ENCODE measurements around the gene CXCL17. TPM values are rescaled to one million over a fixed set of nuclear protein-coding genes. Genes with fewer than 3 reads are reported as not detected.
A peak's percentile ranks its signal among the peaks of the same experiment; 100 is the strongest.

CXCL17 gene
- total RNA-seq, 1 donor from 2014 or later = not detected

- ATAC-seq = no peak
- no peak for DNase-seq
- intact Hi-C loops (cut with micrococcal nuclease) = no loop called here
Measured at GRCh38 chr19:42431486-42431885, 11.3 kb downstream of the CXCL17 start.

- ATAC-seq (no peak), DNase-seq (no peak)
- intact Hi-C loops (cut with micrococcal nuclease) = no loop called here
Measured at GRCh38 chr19:42428676-42429075, 14.1 kb downstream of the CXCL17 start.

- intact Hi-C loops (cut with micrococcal nuclease) = no loop called here
- ATAC-seq (no peak), DNase-seq (no peak)
Measured at GRCh38 chr19:42427313-42427712, 15.4 kb downstream of the CXCL17 start, which contains the start of gene LIPE. Gene LIPE, minus strand, starts transcription at chr19:42427388. Its CDS starts 239 bp downstream, at chr19:42427149.

GRCh38 chr19:42426643-42427042 lies 16.1 kb downstream of the CXCL17 start:
- intact Hi-C loops (cut with micrococcal nuclease) = no loop called here
- no peak for DNase-seq
- no peak for ATAC-seq

GRCh38 chr19:42424712-42425131 lies 18.0 kb downstream of the CXCL17 start:
- no peak for ATAC-seq
- DNase-seq = no peak
- intact Hi-C loops (cut with micrococcal nuclease) = no loop called here

GRCh38 chr19:42424345-42424707 lies 18.4 kb downstream of the CXCL17 start:
- ATAC-seq (no peak), DNase-seq (no peak)
- intact Hi-C loops (cut with micrococcal nuclease) = no loop called here

- intact Hi-C loops (cut with micrococcal nuclease) = no loop called here
- peak; percentile 88 for ATAC-seq
- peak; percentile 89 for DNase-seq
Measured at GRCh38 chr19:42423462-42424344, 19.0 kb downstream of the CXCL17 start.

- intact Hi-C loops (cut with micrococcal nuclease) = no loop called here
- ATAC-seq (peak; percentile 18), DNase-seq (no peak)
Measured at GRCh38 chr19:42422901-42423461, 19.8 kb downstream of the CXCL17 start.

GRCh38 chr19:42422092-42422900 lies 20.4 kb downstream of the CXCL17 start:
- intact Hi-C loops (cut with micrococcal nuclease) = no loop called here
- ATAC-seq = peak; percentile 68
- peak; percentile 59 for DNase-seq

- intact Hi-C loops (cut with micrococcal nuclease) = no loop called here
- peak; percentile 66 for DNase-seq
Measured at GRCh38 chr19:42421591-42422031, 21.1 kb downstream of the CXCL17 start.

GRCh38 chr19:42421101-42421500 lies 21.6 kb downstream of the CXCL17 start:
- DNase-seq (no peak), ATAC-seq (no peak)
- intact Hi-C loops (cut with micrococcal nuclease) = no loop called here

More at GRCh38 chr19:42421591-42422031, 21.1 kb downstream of the CXCL17 start:
- ATAC-seq = peak; percentile 20

GRCh38 chr19:42420055-42420544 lies 22.6 kb downstream of the CXCL17 start:
- DNase-seq (peak; percentile 68), ATAC-seq (no peak)
- intact Hi-C loops (cut with micrococcal nuclease) = no loop called here

GRCh38 chr19:42419309-42419708 lies 23.4 kb downstream of the CXCL17 start:
- DNase-seq = peak; percentile 75
- ATAC-seq = peak; percentile 40
- intact Hi-C loops (cut with micrococcal nuclease) = no loop called here

GRCh38 chr19:42412661-42413076 lies 30.1 kb downstream of the CXCL17 start:
- intact Hi-C loops (cut with micrococcal nuclease) = no loop called here
- peak; percentile 65 for DNase-seq
- ATAC-seq = peak; percentile 77

GRCh38 chr19:42412227-42412626 lies 30.5 kb downstream of the CXCL17 start:
- intact Hi-C loops (cut with micrococcal nuclease) = no loop called here
- peak; percentile 23 for ATAC-seq
- no peak for DNase-seq

- intact Hi-C loops (cut with micrococcal nuclease) = no loop called here
- DNase-seq (no peak), ATAC-seq (no peak)
Measured at GRCh38 chr19:42411581-42412178, 31.1 kb downstream of the CXCL17 start.

- no peak for DNase-seq
- no peak for ATAC-seq
- intact Hi-C loops (cut with micrococcal nuclease) = no loop called here
Measured at GRCh38 chr19:42410371-42410770, 32.4 kb downstream of the CXCL17 start.

- DNase-seq = peak; percentile 79
- ATAC-seq = peak; percentile 64
- intact Hi-C loops (cut with micrococcal nuclease) = no loop called here
Measured at GRCh38 chr19:42409477-42409876, 33.3 kb downstream of the CXCL17 start.

- ATAC-seq (no peak), DNase-seq (no peak)
- intact Hi-C loops (cut with micrococcal nuclease) = no loop called here
Measured at GRCh38 chr19:42407816-42408175, 35.0 kb downstream of the CXCL17 start.
